HEK293T (cell line): ENCODE data around the gene INPP4B.

Experiments
- ARNT ChIP-seq: fragments of 450-650 bp; IDR thresholded peaks from 2 replicates; pipeline ENCODE4 v1.6.1; 2017; ENCODE audit warnings: mild to moderate bottlenecking
- FOXM1 ChIP-seq: fragments of 450-650 bp; IDR thresholded peaks from 2 replicates; pipeline ENCODE4 v1.6.1; 2017; ENCODE audit warnings: mild to moderate bottlenecking, borderline replicate concordance
- SP1 ChIP-seq: fragments of 450-650 bp; IDR thresholded peaks from 2 replicates; pipeline ENCODE4 v1.6.1; 2017
- ZNF384 ChIP-seq: fragments of 450-650 bp; IDR thresholded peaks from 2 replicates; pipeline ENCODE4 v1.6.1; 2016

- TF ChIP-seq FOXM1 = no peak
- TF ChIP-seq ZNF384 = no peak
- TF ChIP-seq SP1 = no peak
- no peak for TF ChIP-seq ARNT
These were observed 538.2 kb downstream of the INPP4B start for GRCh38 chr4:142307857-142308256.
